Liver (tissue), 9 donors: ENCODE results near the gene STK4. TPM values are rescaled to one million over a fixed set of nuclear protein-coding genes. Genes with fewer than 3 reads are reported as not detected.

Source experiments
- DNase-seq: peaks from one replicate; pipeline ENCODE4 v3.0.0-alpha.2; 2017; ENCODE audit warnings: low spot score
- H3K27ac ChIP-seq, 2 donors: one replicate each; pipeline ENCODE4 v1.7.0; 2013; ENCODE audit warnings: inconsistent platforms in 2 of 2, low read length in 2 of 2, control low read depth in 1 of 2, low read depth in 1 of 2, mild to moderate bottlenecking in 1 of 2
- H3K27me3 ChIP-seq, 4 donors: one replicate each; pipeline versions ENCODE4 v1.6.1 to v1.7.0; 2013; ENCODE audit warnings: low read length in 3 of 4, inconsistent platforms in 1 of 4, mild to moderate bottlenecking in 1 of 4, moderate library complexity in 1 of 4; ENCODE audit not compliant: control insufficient read depth in 4 of 4, insufficient read depth in 4 of 4
- H3K36me3 ChIP-seq, 4 donors: one replicate each; pipeline versions ENCODE4 v1.6.1 to v1.7.0; 2013; ENCODE audit warnings: low read length in 3 of 4, mild to moderate bottlenecking in 3 of 4, low read depth in 1 of 4, moderate library complexity in 1 of 4; ENCODE audit not compliant: control insufficient read depth in 4 of 4, insufficient read depth in 3 of 4
- H3K4me1 ChIP-seq, 4 donors: one replicate each; pipeline versions ENCODE4 v1.6.1 to v1.7.0; 2013; ENCODE audit warnings: low read length in 3 of 4, mild to moderate bottlenecking in 3 of 4, moderate library complexity in 1 of 4; ENCODE audit not compliant: control insufficient read depth in 4 of 4, insufficient read depth in 4 of 4
- H3K4me3 ChIP-seq, 3 donors: one replicate each; pipeline versions ENCODE4 v1.6.1 to v1.7.0; 2013; ENCODE audit warnings: low read length in 3 of 3, control low read depth in 1 of 3, low read depth in 1 of 3, mild to moderate bottlenecking in 1 of 3
- H3K9ac ChIP-seq, 2 donors: one replicate each; pipeline ENCODE4 v1.7.0; 2013; ENCODE audit warnings: low read length in 2 of 2, mild to moderate bottlenecking in 2 of 2, moderate library complexity in 2 of 2, control low read depth in 1 of 2, low read depth in 1 of 2
- H3K9me3 ChIP-seq, 4 donors: one replicate each; pipeline versions ENCODE4 v1.6.1 to v1.7.0; 2013; ENCODE audit warnings: low read length in 3 of 4; ENCODE audit not compliant: control insufficient read depth in 4 of 4
- EGR1 ChIP-seq, 2 donors: IDR thresholded peaks; 2 replicates each; pipeline ENCODE4 v1.6.1; 2016 to 2018; ENCODE audit warnings: antibody characterized with exemption in 2 of 2, low read depth in 2 of 2
- FOXA1 ChIP-seq: IDR thresholded peaks from 2 replicates; pipeline ENCODE4 v1.6.1; 2016; ENCODE audit warnings: antibody characterized with exemption
- FOXA2 ChIP-seq: IDR thresholded peaks from 2 replicates; pipeline ENCODE4 v1.6.1; 2016; ENCODE audit warnings: antibody characterized with exemption
- GABPA ChIP-seq, 2 donors: IDR thresholded peaks in 1 of 2; conservative IDR thresholded peaks in 1 of 2; 2 replicates each; pipeline ENCODE4 v1.6.1; 2016; ENCODE audit warnings: antibody characterized with exemption in 2 of 2, mild to moderate bottlenecking in 1 of 2, moderate library complexity in 1 of 2
- HNF4A ChIP-seq, 2 donors: conservative IDR thresholded peaks; 2 replicates each; pipeline ENCODE4 v1.6.1; 2016; ENCODE audit warnings: antibody characterized with exemption in 2 of 2, mild to moderate bottlenecking in 2 of 2
- HNF4G ChIP-seq: IDR thresholded peaks from 2 replicates; pipeline ENCODE4 v1.6.1; 2016; ENCODE audit warnings: antibody characterized with exemption
- JUND ChIP-seq, 2 donors: IDR thresholded peaks; 2 replicates each; pipeline ENCODE4 v1.6.1; 2016; ENCODE audit warnings: antibody characterized with exemption in 2 of 2
- NR2F2 ChIP-seq: IDR thresholded peaks from 2 replicates; pipeline ENCODE4 v1.6.1; 2016; ENCODE audit warnings: antibody characterized with exemption
- RAD21 ChIP-seq, 2 donors: IDR thresholded peaks; 2 replicates each; pipeline ENCODE4 v1.6.1; 2016; ENCODE audit warnings: antibody characterized with exemption in 2 of 2, mild to moderate bottlenecking in 2 of 2
- RXRA ChIP-seq, 2 donors: IDR thresholded peaks; 2 replicates each; pipeline ENCODE4 v1.6.1; 2017 to 2018; ENCODE audit warnings: antibody characterized with exemption in 2 of 2, mild to moderate bottlenecking in 1 of 2
- SP1 ChIP-seq: IDR thresholded peaks from 2 replicates; pipeline ENCODE4 v1.6.1; 2018; ENCODE audit warnings: antibody characterized with exemption, mild to moderate bottlenecking
- TAF1 ChIP-seq: conservative IDR thresholded peaks from 2 replicates; pipeline ENCODE4 v1.6.1; 2016; ENCODE audit warnings: antibody characterized with exemption, mild to moderate bottlenecking
- YY1 ChIP-seq: IDR thresholded peaks from 2 replicates; pipeline ENCODE4 v1.6.1; 2016; ENCODE audit warnings: antibody characterized with exemption, mild to moderate bottlenecking
- WGBS: extraction: QIAGEN DNeasy Blood & Tissue Kit; methylation state at CpG from one replicate; pipeline ENCODE4 v1.1.7; 2013; 5-methylcytosine and 5-hydroxymethylcytosine counted together
- polyA plus RNA-seq, 2 donors: library from polyadenylated mRNA; stranded (reverse) in 1 of 2; unstranded in 1 of 2; fragments of 200-250 nt in 1 of 2; fragments of >200 nt in 1 of 2; fragmentation: Nextera tagmentation in 1 of 2; extraction: Ambion mirVana in 1 of 2; gene quantifications; one replicate each; pipeline versions ENCODE4 v1.2.1 to v1.2.3, GENCODE V29; 2013 to 2015
- total RNA-seq, 2 donors: library from RNA; depleted of rRNA; stranded (reverse); fragments of >200 nt; gene quantifications; one replicate each; pipeline ENCODE4 v1.2.3, GENCODE V29; 2014
- TF ChIP-seq, protein P1 (sequence below): IDR thresholded peaks from 2 replicates; pipeline ENCODE4 v1.6.1; 2016; ENCODE audit warnings: antibody characterized with exemption
- TF ChIP-seq, protein P2 (sequence below): fragments of 150-350 bp; IDR thresholded peaks from 2 replicates; pipeline ENCODE4 v1.5.1; 2017; ENCODE audit warnings: improper control_type of control experiment, low read depth, low read length; ENCODE audit not compliant: missing input control
- TF ChIP-seq, protein P3 (sequence below): IDR thresholded peaks from 2 replicates; pipeline ENCODE4 v1.6.1; 2016; ENCODE audit warnings: antibody characterized with exemption, mild to moderate bottlenecking
- TF ChIP-seq, protein P4 (sequence below): IDR thresholded peaks from 2 replicates; pipeline ENCODE4 v1.6.1; 2016; ENCODE audit warnings: antibody characterized with exemption
- TF ChIP-seq, protein P5 (sequence below): IDR thresholded peaks from 2 replicates; pipeline ENCODE4 v1.6.1; 2016; ENCODE audit warnings: antibody characterized with exemption
- donor health status: healthy.
- donor health status: healthy.
- donor health status: healthy.
- donor health status: healthy.
- donor health status: healthy.

STK4 gene
- total and polyA plus RNA-seq, 4 donors, result 3.7 to 20.8 (median 13.9) TPM

DNA sequence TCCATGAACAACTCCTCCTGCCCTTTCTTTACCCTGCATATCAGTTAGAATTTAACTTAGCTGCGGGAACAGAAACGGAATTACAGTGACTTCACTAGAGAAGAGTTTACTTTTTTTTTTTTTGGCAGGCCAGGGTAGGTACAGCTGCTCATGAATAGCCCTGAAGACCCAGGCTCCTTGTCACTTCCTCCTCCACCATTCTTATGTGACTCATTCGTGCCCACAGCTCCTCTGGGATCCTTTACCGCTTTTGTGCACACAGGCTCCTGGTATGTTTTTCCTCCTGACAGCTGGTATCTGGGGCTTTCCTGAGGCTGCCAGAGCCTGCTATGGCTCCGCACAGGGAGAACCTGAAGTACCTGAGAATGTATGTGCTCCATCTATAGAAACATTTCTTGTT lies 138.5 kb downstream of the STK4 start:
- H3K9me3 ChIP-seq, result no peaks in the 10 kb centered on the region
- no peaks in the 10 kb centered on the region for H3K36me3 ChIP-seq
- no peaks in the 10 kb centered on the region for H3K27me3 ChIP-seq
- TF ChIP-seq HNF4G (no peak), FOXA2 (no peak), YY1 (no peak), JUND (IDR thresholded peaks at IDR 0.05) (no peak), FOXA1 (no peak)
- WGBS, result 70% methylated on average over 5 of the region's 5 CpGs
- H3K9ac ChIP-seq, result no peak overlapping the region
- DNase-seq, result no peak
- no peak overlapping the region for H3K4me3 ChIP-seq
- no peak overlapping the region for H3K27ac ChIP-seq
- H3K4me1 ChIP-seq, result peaks cover 4 to 11% (median 7%) of the 10 kb centered on the region in 4 donors

DNA sequence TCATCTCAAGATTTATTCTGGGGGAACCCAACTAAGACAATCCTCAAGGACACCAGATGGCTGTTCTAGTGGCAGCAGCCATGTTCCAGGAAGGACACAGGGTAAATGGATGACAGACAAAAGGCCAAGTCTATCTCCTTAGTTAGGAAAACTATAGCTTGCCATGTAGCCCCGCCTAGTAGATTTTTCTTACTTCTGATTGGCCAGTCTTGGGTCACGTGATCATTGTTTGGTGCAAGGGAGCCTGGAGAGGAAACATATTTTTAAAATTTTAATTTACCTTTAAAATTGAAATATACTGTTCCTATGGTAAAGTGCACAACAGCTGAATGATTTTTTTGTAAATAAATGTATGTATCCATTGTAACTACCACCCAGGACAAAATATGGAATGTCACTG lies 139.0 kb downstream of the STK4 start:
- DNase-seq, result no peak
- Histone ChIP-seq H3K27me3 (no peaks in the 10 kb centered on the region), H3K4me3 (no peak overlapping the region), H3K27ac (no peak overlapping the region), H3K9ac (no peak overlapping the region), H3K36me3 (no peaks in the 10 kb centered on the region), H3K4me1 (peaks cover 4 to 11% (median 7%) of the 10 kb centered on the region in 4 donors), H3K9me3 (no peaks in the 10 kb centered on the region)
- whole genome bisulfite sequencing, result 86% methylated on average over 2 of the region's 2 CpGs
- TF ChIP-seq HNF4G (no peak), RAD21 (IDR thresholded peaks at IDR 0.05) (no peak), NR2F2 (no peak), HNF4A (conservative IDR thresholded peaks at IDR 0.05) (no peak)

DNA sequence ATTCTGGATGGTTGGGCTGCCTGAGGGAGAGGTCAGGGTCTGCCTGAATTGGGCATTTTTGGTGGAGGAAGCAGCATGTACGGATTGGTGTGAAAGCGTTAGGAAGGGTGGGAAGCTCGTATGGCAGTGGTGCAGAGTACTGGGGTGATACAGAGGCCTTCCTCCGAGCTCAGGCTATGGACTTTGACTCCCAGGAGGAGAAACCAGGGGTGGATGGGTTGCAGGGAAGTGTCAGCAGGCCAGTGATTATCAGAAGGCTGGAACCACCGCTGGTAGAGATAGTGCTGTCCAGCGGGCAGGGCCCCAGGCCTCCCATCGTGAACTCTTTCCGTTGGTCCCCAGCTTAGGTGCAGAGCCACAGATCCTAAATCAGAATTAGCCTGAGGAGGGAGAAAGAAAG lies 143.3 kb downstream of the STK4 start:
- no peak overlapping the region for H3K4me3 ChIP-seq
- H3K4me1 ChIP-seq, result no peaks in the 10 kb centered on the region
- TF ChIP-seq FOXA1 (no peak), HNF4A (conservative IDR thresholded peaks at IDR 0.05) (no peak), EGR1 (IDR thresholded peaks at IDR 0.05; ENCODE audit: low read depth in 2 of 2) (no peak), RAD21 (IDR thresholded peaks at IDR 0.05) (no peak), SP1 (no peak), HNF4G (no peak), FOXA2 (no peak), GABPA (IDR thresholded peaks at IDR 0.05 in 1 of 2, conservative IDR thresholded peaks at IDR 0.05 in 1 of 2) (no peak), NR2F2 (no peak), JUND (IDR thresholded peaks at IDR 0.05) (no peak), TAF1 (no peak), RXRA (IDR thresholded peaks at IDR 0.05) (no peak), YY1 (no peak)
- TF ChIP-seq, protein P1, sequence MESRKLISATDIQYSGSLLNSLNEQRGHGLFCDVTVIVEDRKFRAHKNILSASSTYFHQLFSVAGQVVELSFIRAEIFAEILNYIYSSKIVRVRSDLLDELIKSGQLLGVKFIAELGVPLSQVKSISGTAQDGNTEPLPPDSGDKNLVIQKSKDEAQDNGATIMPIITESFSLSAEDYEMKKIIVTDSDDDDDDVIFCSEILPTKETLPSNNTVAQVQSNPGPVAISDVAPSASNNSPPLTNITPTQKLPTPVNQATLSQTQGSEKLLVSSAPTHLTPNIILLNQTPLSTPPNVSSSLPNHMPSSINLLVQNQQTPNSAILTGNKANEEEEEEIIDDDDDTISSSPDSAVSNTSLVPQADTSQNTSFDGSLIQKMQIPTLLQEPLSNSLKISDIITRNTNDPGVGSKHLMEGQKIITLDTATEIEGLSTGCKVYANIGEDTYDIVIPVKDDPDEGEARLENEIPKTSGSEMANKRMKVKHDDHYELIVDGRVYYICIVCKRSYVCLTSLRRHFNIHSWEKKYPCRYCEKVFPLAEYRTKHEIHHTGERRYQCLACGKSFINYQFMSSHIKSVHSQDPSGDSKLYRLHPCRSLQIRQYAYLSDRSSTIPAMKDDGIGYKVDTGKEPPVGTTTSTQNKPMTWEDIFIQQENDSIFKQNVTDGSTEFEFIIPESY, result no peak
- TF ChIP-seq, protein P2, sequence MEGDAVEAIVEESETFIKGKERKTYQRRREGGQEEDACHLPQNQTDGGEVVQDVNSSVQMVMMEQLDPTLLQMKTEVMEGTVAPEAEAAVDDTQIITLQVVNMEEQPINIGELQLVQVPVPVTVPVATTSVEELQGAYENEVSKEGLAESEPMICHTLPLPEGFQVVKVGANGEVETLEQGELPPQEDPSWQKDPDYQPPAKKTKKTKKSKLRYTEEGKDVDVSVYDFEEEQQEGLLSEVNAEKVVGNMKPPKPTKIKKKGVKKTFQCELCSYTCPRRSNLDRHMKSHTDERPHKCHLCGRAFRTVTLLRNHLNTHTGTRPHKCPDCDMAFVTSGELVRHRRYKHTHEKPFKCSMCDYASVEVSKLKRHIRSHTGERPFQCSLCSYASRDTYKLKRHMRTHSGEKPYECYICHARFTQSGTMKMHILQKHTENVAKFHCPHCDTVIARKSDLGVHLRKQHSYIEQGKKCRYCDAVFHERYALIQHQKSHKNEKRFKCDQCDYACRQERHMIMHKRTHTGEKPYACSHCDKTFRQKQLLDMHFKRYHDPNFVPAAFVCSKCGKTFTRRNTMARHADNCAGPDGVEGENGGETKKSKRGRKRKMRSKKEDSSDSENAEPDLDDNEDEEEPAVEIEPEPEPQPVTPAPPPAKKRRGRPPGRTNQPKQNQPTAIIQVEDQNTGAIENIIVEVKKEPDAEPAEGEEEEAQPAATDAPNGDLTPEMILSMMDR, result no peak
- TF ChIP-seq, protein P3, sequence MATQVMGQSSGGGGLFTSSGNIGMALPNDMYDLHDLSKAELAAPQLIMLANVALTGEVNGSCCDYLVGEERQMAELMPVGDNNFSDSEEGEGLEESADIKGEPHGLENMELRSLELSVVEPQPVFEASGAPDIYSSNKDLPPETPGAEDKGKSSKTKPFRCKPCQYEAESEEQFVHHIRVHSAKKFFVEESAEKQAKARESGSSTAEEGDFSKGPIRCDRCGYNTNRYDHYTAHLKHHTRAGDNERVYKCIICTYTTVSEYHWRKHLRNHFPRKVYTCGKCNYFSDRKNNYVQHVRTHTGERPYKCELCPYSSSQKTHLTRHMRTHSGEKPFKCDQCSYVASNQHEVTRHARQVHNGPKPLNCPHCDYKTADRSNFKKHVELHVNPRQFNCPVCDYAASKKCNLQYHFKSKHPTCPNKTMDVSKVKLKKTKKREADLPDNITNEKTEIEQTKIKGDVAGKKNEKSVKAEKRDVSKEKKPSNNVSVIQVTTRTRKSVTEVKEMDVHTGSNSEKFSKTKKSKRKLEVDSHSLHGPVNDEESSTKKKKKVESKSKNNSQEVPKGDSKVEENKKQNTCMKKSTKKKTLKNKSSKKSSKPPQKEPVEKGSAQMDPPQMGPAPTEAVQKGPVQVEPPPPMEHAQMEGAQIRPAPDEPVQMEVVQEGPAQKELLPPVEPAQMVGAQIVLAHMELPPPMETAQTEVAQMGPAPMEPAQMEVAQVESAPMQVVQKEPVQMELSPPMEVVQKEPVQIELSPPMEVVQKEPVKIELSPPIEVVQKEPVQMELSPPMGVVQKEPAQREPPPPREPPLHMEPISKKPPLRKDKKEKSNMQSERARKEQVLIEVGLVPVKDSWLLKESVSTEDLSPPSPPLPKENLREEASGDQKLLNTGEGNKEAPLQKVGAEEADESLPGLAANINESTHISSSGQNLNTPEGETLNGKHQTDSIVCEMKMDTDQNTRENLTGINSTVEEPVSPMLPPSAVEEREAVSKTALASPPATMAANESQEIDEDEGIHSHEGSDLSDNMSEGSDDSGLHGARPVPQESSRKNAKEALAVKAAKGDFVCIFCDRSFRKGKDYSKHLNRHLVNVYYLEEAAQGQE, result no peak
- TF ChIP-seq, protein P4, sequence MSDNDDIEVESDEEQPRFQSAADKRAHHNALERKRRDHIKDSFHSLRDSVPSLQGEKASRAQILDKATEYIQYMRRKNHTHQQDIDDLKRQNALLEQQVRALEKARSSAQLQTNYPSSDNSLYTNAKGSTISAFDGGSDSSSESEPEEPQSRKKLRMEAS, result no peak
- TF ChIP-seq, protein P5, sequence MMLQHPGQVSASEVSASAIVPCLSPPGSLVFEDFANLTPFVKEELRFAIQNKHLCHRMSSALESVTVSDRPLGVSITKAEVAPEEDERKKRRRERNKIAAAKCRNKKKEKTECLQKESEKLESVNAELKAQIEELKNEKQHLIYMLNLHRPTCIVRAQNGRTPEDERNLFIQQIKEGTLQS, result no peak
- H3K9me3 ChIP-seq, result no peaks in the 10 kb centered on the region
- H3K27ac ChIP-seq, result no peak overlapping the region
- no peaks in the 10 kb centered on the region for H3K36me3 ChIP-seq
- WGBS, result 74% methylated on average over 8 of the region's 8 CpGs
- DNase-seq, result no peak
- H3K9ac ChIP-seq, result no peak overlapping the region
- peaks cover 0 to 3% (median 0%) of the 10 kb centered on the region in 4 donors for H3K27me3 ChIP-seq
